Peyer's patch (tissue), 4 donors: ENCODE data around the gene NELL1.

ENCODE experiments used
- POLR2A ChIP-seq, 2 donors: fragments of 450-650 bp; IDR thresholded peaks; one replicate each; pipeline ENCODE4 v1.5.1; 2017; ENCODE audit warnings: antibody characterized with exemption in 2 of 2, mild to moderate bottlenecking in 2 of 2, moderate library complexity in 2 of 2
- TF ChIP-seq, protein P1 (sequence below), 6 experiments: fragments of 450-650 bp in 4 of 6; fragments of 200-600 bp in 2 of 6; sonication (generic) in 1 of 6; IDR thresholded peaks; one replicate each; pipeline ENCODE4 v1.5.1; 2017 to 2019; ENCODE audit warnings: antibody characterized with exemption in 6 of 6, mild to moderate bottlenecking in 3 of 6, moderate library complexity in 1 of 6

GRCh38 chr11:20754933-20755332 is 85.5 kb downstream of the NELL1 start:
- TF ChIP-seq, protein P1, sequence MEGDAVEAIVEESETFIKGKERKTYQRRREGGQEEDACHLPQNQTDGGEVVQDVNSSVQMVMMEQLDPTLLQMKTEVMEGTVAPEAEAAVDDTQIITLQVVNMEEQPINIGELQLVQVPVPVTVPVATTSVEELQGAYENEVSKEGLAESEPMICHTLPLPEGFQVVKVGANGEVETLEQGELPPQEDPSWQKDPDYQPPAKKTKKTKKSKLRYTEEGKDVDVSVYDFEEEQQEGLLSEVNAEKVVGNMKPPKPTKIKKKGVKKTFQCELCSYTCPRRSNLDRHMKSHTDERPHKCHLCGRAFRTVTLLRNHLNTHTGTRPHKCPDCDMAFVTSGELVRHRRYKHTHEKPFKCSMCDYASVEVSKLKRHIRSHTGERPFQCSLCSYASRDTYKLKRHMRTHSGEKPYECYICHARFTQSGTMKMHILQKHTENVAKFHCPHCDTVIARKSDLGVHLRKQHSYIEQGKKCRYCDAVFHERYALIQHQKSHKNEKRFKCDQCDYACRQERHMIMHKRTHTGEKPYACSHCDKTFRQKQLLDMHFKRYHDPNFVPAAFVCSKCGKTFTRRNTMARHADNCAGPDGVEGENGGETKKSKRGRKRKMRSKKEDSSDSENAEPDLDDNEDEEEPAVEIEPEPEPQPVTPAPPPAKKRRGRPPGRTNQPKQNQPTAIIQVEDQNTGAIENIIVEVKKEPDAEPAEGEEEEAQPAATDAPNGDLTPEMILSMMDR (IDR thresholded peaks at IDR 0.05): no peak
- no peak for TF ChIP-seq POLR2A (IDR thresholded peaks at IDR 0.05)
